Upper lobe of left lung (tissue), 4 donors: ENCODE measurements around the gene AGFG2.

Experiments used
- EP300 ChIP-seq, 4 donors: sonication (generic); formaldehyde crosslinking; IDR thresholded peaks; one replicate each; pipeline ENCODE4 v1.5.1; 2017; ENCODE audit warnings: antibody characterized with exemption in 4 of 4, control low read depth in 2 of 4
- POLR2A ChIP-seq, 4 donors: fragments of 450-650 bp; IDR thresholded peaks; one replicate each; pipeline ENCODE4 v1.5.1; 2016 to 2017; ENCODE audit warnings: antibody characterized with exemption in 4 of 4, mild to moderate bottlenecking in 2 of 4
- TF ChIP-seq, protein P1 (sequence below), 6 experiments: fragments of 450-650 bp in 4 of 6; fragments of 200-600 bp in 2 of 6; sonication (generic) in 2 of 6; IDR thresholded peaks; one replicate each; pipeline ENCODE4 v1.5.1; 2016 to 2019; ENCODE audit warnings: antibody characterized with exemption in 6 of 6

DNA sequence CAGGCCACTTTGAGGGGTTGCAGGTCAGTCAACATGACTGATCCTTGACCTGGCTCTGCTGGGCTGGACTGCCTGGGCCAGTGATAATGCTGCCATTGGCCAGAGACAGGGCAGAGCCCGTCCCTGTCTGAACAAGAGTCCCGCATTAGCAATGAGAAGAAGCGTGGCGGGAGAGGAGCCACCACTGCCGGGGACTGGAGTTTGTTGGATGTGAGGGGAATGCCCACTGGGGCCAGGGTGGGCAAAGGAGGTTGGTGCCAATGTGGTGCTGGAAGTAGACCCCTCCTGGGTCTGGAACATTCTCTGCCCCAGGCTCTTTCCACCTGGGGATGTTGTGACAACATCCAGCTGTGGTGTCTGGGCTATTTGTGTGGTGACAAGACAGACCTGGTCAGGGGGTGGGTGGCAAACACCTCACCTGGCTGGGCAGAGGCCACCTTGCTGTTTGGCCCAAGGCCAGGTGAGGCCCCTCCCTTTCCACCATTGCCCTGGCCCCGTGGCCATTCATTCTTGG lies 27.1 kb downstream of the AGFG2 start:
- TF ChIP-seq POLR2A (IDR thresholded peaks at IDR 0.05) (no peak), EP300 (IDR thresholded peaks at IDR 0.05) (no peak)
- TF ChIP-seq, protein P1, sequence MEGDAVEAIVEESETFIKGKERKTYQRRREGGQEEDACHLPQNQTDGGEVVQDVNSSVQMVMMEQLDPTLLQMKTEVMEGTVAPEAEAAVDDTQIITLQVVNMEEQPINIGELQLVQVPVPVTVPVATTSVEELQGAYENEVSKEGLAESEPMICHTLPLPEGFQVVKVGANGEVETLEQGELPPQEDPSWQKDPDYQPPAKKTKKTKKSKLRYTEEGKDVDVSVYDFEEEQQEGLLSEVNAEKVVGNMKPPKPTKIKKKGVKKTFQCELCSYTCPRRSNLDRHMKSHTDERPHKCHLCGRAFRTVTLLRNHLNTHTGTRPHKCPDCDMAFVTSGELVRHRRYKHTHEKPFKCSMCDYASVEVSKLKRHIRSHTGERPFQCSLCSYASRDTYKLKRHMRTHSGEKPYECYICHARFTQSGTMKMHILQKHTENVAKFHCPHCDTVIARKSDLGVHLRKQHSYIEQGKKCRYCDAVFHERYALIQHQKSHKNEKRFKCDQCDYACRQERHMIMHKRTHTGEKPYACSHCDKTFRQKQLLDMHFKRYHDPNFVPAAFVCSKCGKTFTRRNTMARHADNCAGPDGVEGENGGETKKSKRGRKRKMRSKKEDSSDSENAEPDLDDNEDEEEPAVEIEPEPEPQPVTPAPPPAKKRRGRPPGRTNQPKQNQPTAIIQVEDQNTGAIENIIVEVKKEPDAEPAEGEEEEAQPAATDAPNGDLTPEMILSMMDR (IDR thresholded peaks at IDR 0.05) = no peak
